WTC11 (cell line): ENCODE measurements around the gene SMIM12. TPM values are rescaled to one million over a fixed set of nuclear protein-coding genes. Genes with fewer than 3 reads are reported as not detected.

ENCODE experiments used
- ATAC-seq: fragments of 200-7000 bp; cut with Tn5 transposase; 2 replicates; pipeline ENCODE4 v1.10.0; 2021; ENCODE audit warnings: mild to moderate bottlenecking, moderate library complexity
- CTCF ChIA-PET: fragments of 300-600 bp; sonication (Branson Sonifier 250); formaldehyde crosslinking; loops from one replicate; lab custom pipeline; 2021; ENCODE audit warnings: antibody characterized with exemption; lab: Charles Lee
- POLR2A ChIA-PET: fragments of 350-600 bp; sonication (Branson Sonifier 250); formaldehyde crosslinking; loops from one replicate; lab custom pipeline; 2021; ENCODE audit warnings: antibody characterized with exemption; lab: Charles Lee
- DNase-seq: peaks from one replicate; pipeline ENCODE4 v3.0.0; 2021; ENCODE audit warnings: low spot score
- H3K27ac Mint-ChIP-seq: 2 replicates; pipeline ENCODE4 v1.8.0; 2021; ENCODE audit warnings: mixed read lengths
- H3K27me3 Mint-ChIP-seq: 2 replicates; pipeline ENCODE4 v1.8.0; 2021; ENCODE audit warnings: low read depth, mild to moderate bottlenecking, moderate library complexity, mixed read lengths
- H3K36me3 Mint-ChIP-seq: 2 replicates; pipeline ENCODE4 v1.8.0; 2021; ENCODE audit warnings: mixed read lengths
- H3K4me1 Mint-ChIP-seq: 2 replicates; pipeline ENCODE4 v1.8.0; 2022; ENCODE audit warnings: mixed read lengths
- H3K4me3 Mint-ChIP-seq: 2 replicates; pipeline ENCODE4 v1.8.0; 2021; ENCODE audit warnings: mild to moderate bottlenecking, moderate library complexity, mixed read lengths
- H3K9me3 Mint-ChIP-seq: 2 replicates; pipeline ENCODE4 v1.8.0; 2021; ENCODE audit warnings: mixed read lengths
- AR ChIP-seq: fragments of 250-450 bp; sonication (Bioruptor Pico); IDR thresholded peaks from 2 replicates; pipeline ENCODE4 v1.9.0; 2021; ENCODE audit warnings: mild to moderate bottlenecking
- ATF2 ChIP-seq: sonication (generic); formaldehyde crosslinking; IDR thresholded peaks from 2 replicates; pipeline ENCODE4 v1.8.1; 2022; ENCODE audit warnings: low read depth, missing genetic modification reagents, borderline replicate concordance
- ATF6 ChIP-seq: sonication (generic); formaldehyde crosslinking; IDR thresholded peaks from 2 replicates; pipeline ENCODE4 v1.8.1; 2023; ENCODE audit warnings: mild to moderate bottlenecking, missing genetic modification reagents
- CREM ChIP-seq: sonication (generic); formaldehyde crosslinking; IDR thresholded peaks from 2 replicates; pipeline ENCODE4 v1.8.1; 2022; ENCODE audit warnings: mild to moderate bottlenecking, missing genetic modification reagents, moderate library complexity
- ELF4 ChIP-seq: sonication (generic); formaldehyde crosslinking; IDR thresholded peaks from 2 replicates; pipeline ENCODE4 v1.8.1; 2022; ENCODE audit warnings: low read depth, mild to moderate bottlenecking, moderate library complexity, missing genetic modification reagents
- ERG ChIP-seq: fragments of 250-450 bp; sonication (Bioruptor Pico); IDR thresholded peaks from 2 replicates; pipeline ENCODE4 v1.8.0; 2021; ENCODE audit warnings: mild to moderate bottlenecking
- FOXJ3 ChIP-seq: sonication (generic); formaldehyde crosslinking; IDR thresholded peaks from 2 replicates; pipeline ENCODE4 v1.9.0; 2021; ENCODE audit warnings: missing genetic modification reagents, mild to moderate bottlenecking, borderline replicate concordance
- FOXP4 ChIP-seq: sonication (generic); formaldehyde crosslinking; IDR thresholded peaks from 2 replicates; pipeline ENCODE4 v1.8.0; 2022; ENCODE audit warnings: mild to moderate bottlenecking, missing genetic modification reagents
- GTF2I ChIP-seq: fragments of 250-450 bp; sonication (Bioruptor Pico); conservative IDR thresholded peaks from 2 replicates; pipeline ENCODE4 v1.4.0; 2021; ENCODE audit warnings: mild to moderate bottlenecking
- MYBL2 ChIP-seq: sonication (generic); formaldehyde crosslinking; IDR thresholded peaks from 2 replicates; pipeline ENCODE4 v1.8.1; 2023; ENCODE audit warnings: mild to moderate bottlenecking, moderate library complexity, missing genetic modification reagents
- NFE2L1 ChIP-seq: sonication (generic); formaldehyde crosslinking; IDR thresholded peaks from 2 replicates; pipeline ENCODE4 v1.8.1; 2023; ENCODE audit warnings: missing genetic modification reagents
- NR2C2 ChIP-seq: sonication (generic); formaldehyde crosslinking; IDR thresholded peaks from 2 replicates; pipeline ENCODE4 v1.8.0; 2022; ENCODE audit warnings: mild to moderate bottlenecking, missing genetic modification reagents
- RORB ChIP-seq: fragments of 250-450 bp; sonication (Bioruptor Pico); IDR thresholded peaks from 2 replicates; pipeline ENCODE4 v1.9.0; 2021; ENCODE audit warnings: mild to moderate bottlenecking
- SMAD3 ChIP-seq: sonication (generic); formaldehyde crosslinking; IDR thresholded peaks from 2 replicates; pipeline ENCODE4 v1.8.0; 2022; ENCODE audit warnings: missing genetic modification reagents, mild to moderate bottlenecking, borderline replicate concordance
- ZBTB43 ChIP-seq: sonication (generic); formaldehyde crosslinking; IDR thresholded peaks from 2 replicates; pipeline ENCODE4 v1.8.1; 2023; ENCODE audit warnings: mild to moderate bottlenecking, missing genetic modification reagents
- ZNF232 ChIP-seq: sonication (generic); formaldehyde crosslinking; IDR thresholded peaks from 2 replicates; pipeline ENCODE4 v1.8.0; 2022; ENCODE audit warnings: mild to moderate bottlenecking, missing genetic modification reagents
- ZNF281 ChIP-seq: sonication (generic); formaldehyde crosslinking; IDR thresholded peaks from 2 replicates; pipeline ENCODE4 v1.8.0; 2023; ENCODE audit warnings: mild to moderate bottlenecking, missing genetic modification reagents
- ZNF512 ChIP-seq: sonication (generic); formaldehyde crosslinking; IDR thresholded peaks from 2 replicates; pipeline ENCODE4 v1.8.1; 2022; ENCODE audit warnings: missing genetic modification reagents, borderline replicate concordance
- ZNF671 ChIP-seq: fragments of 250-450 bp; sonication (Bioruptor Pico); IDR thresholded peaks from 2 replicates; pipeline ENCODE4 v1.8.0; 2021; ENCODE audit warnings: mild to moderate bottlenecking
- total RNA-seq: library from RNA; stranded (reverse); gene quantifications from 3 replicates; pipeline ENCODE4 v1.2.3, GENCODE V29; 2021

The SMIM12 gene
- total RNA-seq, 1 experiment from 2014 or later: 34.6 TPM

- TF ChIP-seq ATF6 (CRISPR knock-in tag) (no peak), NFE2L1 (CRISPR knock-in tag) (no peak), ZNF281 (no peak), ELF4 (CRISPR knock-in tag) (no peak), ZNF512 (CRISPR knock-in tag) (no peak), ATF2 (CRISPR knock-in tag) (no peak), CREM (CRISPR knock-in tag) (no peak), FOXP4 (CRISPR knock-in tag) (no peak), FOXJ3 (CRISPR knock-in tag) (no peak), NR2C2 (no peak), GTF2I (no peak)
These were observed 27.8 kb downstream of the SMIM12 start (continued) for GRCh38 chr1:34831721-34832246.

GRCh38 chr1:34829250-34829649 is 30.3 kb downstream of the SMIM12 start:
- TF ChIP-seq ZBTB43: no peak
- no peak for TF ChIP-seq MYBL2 (CRISPR knock-in tag)
- no peak for TF ChIP-seq ERG (CRISPR knock-in tag)
- no peak for TF ChIP-seq RORB (CRISPR knock-in tag)
- no peak for TF ChIP-seq SMAD3 (CRISPR knock-in tag)
- TF ChIP-seq ZNF671 (CRISPR knock-in tag): no peak
- TF ChIP-seq AR: no peak
- no peak for TF ChIP-seq ZNF232
- DNase-seq: no peak
- H3K4me1 Mint-ChIP-seq: no peaks in the 10 kb centered on the region
- no peaks in the 10 kb centered on the region for H3K36me3 Mint-ChIP-seq
- H3K4me3 Mint-ChIP-seq: no peak overlapping the region
- H3K27me3 Mint-ChIP-seq: no peaks in the 10 kb centered on the region; the same call in 1 of the 2 replicates
- no peak for ATAC-seq
- H3K27ac Mint-ChIP-seq: no peak overlapping the region
- ChIA-PET CTCF (no interaction called here), POLR2A (no interaction called here)
- H3K9me3 Mint-ChIP-seq: no peaks in the 10 kb centered on the region
